HepG2 (cell line): ENCODE results near the gene TADA2B. TPM values are rescaled to one million over a fixed set of nuclear protein-coding genes. Genes with fewer than 3 reads are reported as not detected.
A peak's percentile ranks its signal among the peaks of the same experiment; 100 is the strongest.

Experiments
- AKNA ChIP-seq: sonication (generic); formaldehyde crosslinking; IDR thresholded peaks from 2 replicates; pipeline ENCODE4 v1.4.0; 2020; ENCODE audit warnings: missing genetic modification reagents, borderline replicate concordance
- BHLHE40 ChIP-seq: IDR thresholded peaks from 2 replicates; pipeline ENCODE4 v1.6.1; 2011; ENCODE audit warnings: low read length, improper control_type of control experiment
- PAXIP1 ChIP-seq: sonication (generic); formaldehyde crosslinking; conservative IDR thresholded peaks from 2 replicates; pipeline ENCODE4 v1.4.0; 2020; ENCODE audit warnings: mild to moderate bottlenecking, missing genetic modification reagents, moderate library complexity
- TEAD3 ChIP-seq: optimal IDR thresholded peaks from 2 replicates; pipeline ENCODE3; 2016; ENCODE audit warnings: borderline replicate concordance
- ZNF225 ChIP-seq: sonication (generic); formaldehyde crosslinking; IDR thresholded peaks from 2 replicates; pipeline ENCODE4 v1.4.0; 2020; ENCODE audit warnings: mild to moderate bottlenecking, missing genetic modification reagents
- ZNF407 ChIP-seq: sonication (generic); formaldehyde crosslinking; IDR thresholded peaks from one replicate; pipeline ENCODE4 v1.5.1; 2020; ENCODE audit warnings: mild to moderate bottlenecking, missing genetic modification reagents; ENCODE audit errors: not compliant biosample characterization
- ZNF644 ChIP-seq: IDR thresholded peaks from 2 replicates; pipeline ENCODE4 v1.6.1; 2016; ENCODE audit warnings: low read depth
- ZNF674 ChIP-seq: sonication (generic); formaldehyde crosslinking; IDR thresholded peaks from 2 replicates; pipeline ENCODE4 v1.5.0; 2020; ENCODE audit warnings: low read depth, mild to moderate bottlenecking, missing genetic modification reagents
- ZNF839 ChIP-seq: sonication (generic); formaldehyde crosslinking; IDR thresholded peaks from 2 replicates; pipeline ENCODE4 v1.4.0; 2020; ENCODE audit warnings: missing genetic modification reagents, mild to moderate bottlenecking, borderline replicate concordance
- ZNF841 ChIP-seq: sonication (generic); formaldehyde crosslinking; IDR thresholded peaks from 2 replicates; pipeline ENCODE4 v1.8.1; 2023; ENCODE audit warnings: missing genetic modification reagents, borderline replicate concordance
- polyA plus RNA-seq, 8 experiments: library from polyadenylated mRNA; depleted of rRNA in 3 of 8; stranded (reverse) in 7 of 8; unstranded in 1 of 8; fragments of >200 nt; fragmentation: Illumina TruSeq in 4 of 8; extraction: Trizol in 4 of 8; gene quantifications; 2 replicates each; pipeline versions ENCODE4 v1.2.1 to v1.2.3, GENCODE V29; 2011 to 2016; ENCODE audit warnings: low read depth in 4 of 8, missing spikeins in 1 of 8, mixed read lengths in 1 of 8; ENCODE audit not compliant: insufficient read depth in 1 of 8
- total RNA-seq, 5 experiments: library from RNA; depleted of rRNA; stranded (reverse); fragments of >200 nt; fragmentation: Illumina TruSeq; extraction: Trizol; gene quantifications; 2 replicates each; pipeline ENCODE4 v1.2.3, GENCODE V29; 2016; ENCODE audit warnings: low read depth in 1 of 5

The TADA2B gene
- total and polyA plus RNA-seq, 2 of the 13 experiments (the other 11 are each of a cell fraction or from before 2014, with no cell fraction given), result 4.6 to 8.9 TPM

GRCh38 chr4:7042503-7043283 lies 479 bp upstream of the TADA2B start (continued):
- TF ChIP-seq TEAD3 (CRISPR knock-in tag) (no peak), ZNF225 (peak; percentile 25; the same call in 1 of the 2 replicates), ZNF839 (CRISPR knock-in tag) (no peak), ZNF674 (CRISPR knock-in tag) (no peak), AKNA (no peak), ZNF644 (CRISPR knock-in tag) (no peak), BHLHE40 (no peak), PAXIP1 (no peak), ZNF407 (CRISPR knock-in tag) (no peak), ZNF841 (CRISPR knock-in tag) (no peak)
